Lower leg skin (tissue), 3 donors: ENCODE measurements around the gene EFTUD2.

Experiments used
- POLR2A ChIP-seq, 2 donors: fragments of 450-650 bp; IDR thresholded peaks; one replicate each; pipeline ENCODE4 v1.6.1; 2016 to 2017; ENCODE audit warnings: antibody characterized with exemption in 2 of 2, mild to moderate bottlenecking in 1 of 2, moderate library complexity in 1 of 2
- TF ChIP-seq, protein P1 (sequence below), 3 donors: fragments of 450-650 bp; IDR thresholded peaks; one replicate each; pipeline ENCODE4 v1.5.1; 2016; ENCODE audit warnings: antibody characterized with exemption in 3 of 3, mild to moderate bottlenecking in 3 of 3, moderate library complexity in 2 of 3

GRCh38 chr17:44920565-44920940 is 21.3 kb upstream of the EFTUD2 start:
- TF ChIP-seq, protein P1, sequence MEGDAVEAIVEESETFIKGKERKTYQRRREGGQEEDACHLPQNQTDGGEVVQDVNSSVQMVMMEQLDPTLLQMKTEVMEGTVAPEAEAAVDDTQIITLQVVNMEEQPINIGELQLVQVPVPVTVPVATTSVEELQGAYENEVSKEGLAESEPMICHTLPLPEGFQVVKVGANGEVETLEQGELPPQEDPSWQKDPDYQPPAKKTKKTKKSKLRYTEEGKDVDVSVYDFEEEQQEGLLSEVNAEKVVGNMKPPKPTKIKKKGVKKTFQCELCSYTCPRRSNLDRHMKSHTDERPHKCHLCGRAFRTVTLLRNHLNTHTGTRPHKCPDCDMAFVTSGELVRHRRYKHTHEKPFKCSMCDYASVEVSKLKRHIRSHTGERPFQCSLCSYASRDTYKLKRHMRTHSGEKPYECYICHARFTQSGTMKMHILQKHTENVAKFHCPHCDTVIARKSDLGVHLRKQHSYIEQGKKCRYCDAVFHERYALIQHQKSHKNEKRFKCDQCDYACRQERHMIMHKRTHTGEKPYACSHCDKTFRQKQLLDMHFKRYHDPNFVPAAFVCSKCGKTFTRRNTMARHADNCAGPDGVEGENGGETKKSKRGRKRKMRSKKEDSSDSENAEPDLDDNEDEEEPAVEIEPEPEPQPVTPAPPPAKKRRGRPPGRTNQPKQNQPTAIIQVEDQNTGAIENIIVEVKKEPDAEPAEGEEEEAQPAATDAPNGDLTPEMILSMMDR (IDR thresholded peaks at IDR 0.05), result no peak
- TF ChIP-seq POLR2A (IDR thresholded peaks at IDR 0.05), result no peak
